Activated T-helper 1 cell treated with anti-CD3 and anti-CD28 coated beads, Interleukin-12 subunit alpha, Interleukin-12 subunit beta, Interleukin-2, Interleukin-4 antibody, amounts not matched to agents 30 ng/mL and 10 ng/mL and 1 ng/mL, durations not matched to agents 14 hours and 24 hours and 36 hours (primary cell): ENCODE measurements around the gene ANKHD1. TPM values are rescaled to one million over a fixed set of nuclear protein-coding genes. Genes with fewer than 3 reads are reported as not detected.

Experiments
- DNase-seq: peaks from one replicate; pipeline ENCODE4 v3.0.0; 2021; ENCODE audit warnings: low spot score
- H3K27ac Mint-ChIP-seq: one replicate; pipeline ENCODE4 v1.8.0; 2021; ENCODE audit warnings: mild to moderate bottlenecking, mixed read lengths
- H3K27me3 Mint-ChIP-seq: one replicate; pipeline ENCODE4 v1.8.0; 2022; ENCODE audit warnings: mild to moderate bottlenecking, moderate library complexity, mixed read lengths; ENCODE audit not compliant: insufficient read depth
- H3K36me3 Mint-ChIP-seq: one replicate; pipeline ENCODE4 v1.8.0; 2021; ENCODE audit warnings: low read depth, mixed read lengths
- H3K4me1 Mint-ChIP-seq: one replicate; pipeline ENCODE4 v1.8.0; 2021; ENCODE audit warnings: low read depth, mixed read lengths
- H3K4me3 Mint-ChIP-seq: one replicate; pipeline ENCODE4 v1.8.0; 2021; ENCODE audit warnings: mild to moderate bottlenecking, moderate library complexity, mixed read lengths
- H3K9me3 Mint-ChIP-seq: one replicate; pipeline ENCODE4 v1.8.0; 2021; ENCODE audit warnings: mixed read lengths
- intact Hi-C: fragments of 100-400 bp; cut with micrococcal nuclease; formaldehyde crosslinking; loops from one replicate; pipeline ENCODE4 v1.15.1; 2024
- total RNA-seq: library from RNA; stranded (reverse); gene quantifications from 2 replicates; pipeline ENCODE4 v1.2.3, GENCODE V29; 2022

ANKHD1 gene
- total RNA-seq, 1 donor from 2014 or later, result 121 TPM

GRCh38 chr5:140363631-140364471 is 37.8 kb upstream of the ANKHD1 start:
- H3K9me3 Mint-ChIP-seq, result no peaks in the 10 kb centered on the region
- no peaks in the 10 kb centered on the region for H3K27me3 Mint-ChIP-seq
- H3K27ac Mint-ChIP-seq, result no peak overlapping the region

GRCh38 chr5:140364472-140364765 is 37.2 kb upstream of the ANKHD1 start:
- DNase-seq, result no peak
- Mint-ChIP-seq H3K36me3 (no peaks in the 10 kb centered on the region), H3K4me3 (no peak overlapping the region), H3K27me3 (no peaks in the 10 kb centered on the region), H3K4me1 (peaks cover 6% of the 10 kb centered on the region), H3K27ac (no peak overlapping the region), H3K9me3 (no peaks in the 10 kb centered on the region)
- intact Hi-C loops, result no loop called here

More at GRCh38 chr5:140363631-140364471, 37.8 kb upstream of the ANKHD1 start:
- Mint-ChIP-seq H3K4me1 (peaks cover 6% of the 10 kb centered on the region), H3K36me3 (no peaks in the 10 kb centered on the region), H3K4me3 (peak overlapping the region; percentile 79)
- no peak for DNase-seq
- intact Hi-C loops, result loop anchor here (1.0 kb wide), 3 partner anchors 271 to 356 kb away; partner anchors contain the start of gene WDR55

- Mint-ChIP-seq H3K4me3 (no peak overlapping the region), H3K9me3 (no peaks in the 10 kb centered on the region), H3K4me1 (peaks cover 6% of the 10 kb centered on the region), H3K27me3 (no peaks in the 10 kb centered on the region), H3K27ac (no peak overlapping the region), H3K36me3 (no peaks in the 10 kb centered on the region)
- intact Hi-C loops, result no loop called here
- DNase-seq, result no peak
Measured at GRCh38 chr5:140365282-140365681, 36.4 kb upstream of the ANKHD1 start.

- Mint-ChIP-seq H3K4me1 (peaks cover 6% of the 10 kb centered on the region), H3K27ac (no peak overlapping the region), H3K4me3 (no peak overlapping the region), H3K36me3 (no peaks in the 10 kb centered on the region), H3K27me3 (no peaks in the 10 kb centered on the region), H3K9me3 (no peaks in the 10 kb centered on the region)
- DNase-seq, result no peak
- intact Hi-C loops, result no loop called here
Measured at GRCh38 chr5:140365941-140366340, 35.7 kb upstream of the ANKHD1 start.

GRCh38 chr5:140366589-140367255 is 34.9 kb upstream of the ANKHD1 start:
- Mint-ChIP-seq H3K9me3 (no peaks in the 10 kb centered on the region), H3K27ac (no peak overlapping the region), H3K27me3 (no peaks in the 10 kb centered on the region), H3K36me3 (no peaks in the 10 kb centered on the region), H3K4me1 (peaks cover 6% of the 10 kb centered on the region), H3K4me3 (no peak overlapping the region)
- no peak for DNase-seq
- intact Hi-C loops, result no loop called here

GRCh38 chr5:140367256-140368013 is 34.2 kb upstream of the ANKHD1 start:
- DNase-seq, result no peak
- Mint-ChIP-seq H3K27ac (no peak overlapping the region), H3K4me1 (peaks cover 6% of the 10 kb centered on the region), H3K36me3 (no peaks in the 10 kb centered on the region), H3K4me3 (no peak overlapping the region), H3K27me3 (no peaks in the 10 kb centered on the region), H3K9me3 (no peaks in the 10 kb centered on the region)
- intact Hi-C loops, result no loop called here

GRCh38 chr5:140371356-140372151 is 30.1 kb upstream of the ANKHD1 start:
- no peak overlapping the region for H3K27ac Mint-ChIP-seq
- H3K4me3 Mint-ChIP-seq, result no peak overlapping the region
- DNase-seq, result no peak
- H3K9me3 Mint-ChIP-seq, result no peaks in the 10 kb centered on the region
- intact Hi-C loops, result no loop called here
- no peaks in the 10 kb centered on the region for H3K27me3 Mint-ChIP-seq
- H3K4me1 Mint-ChIP-seq, result no peaks in the 10 kb centered on the region
- H3K36me3 Mint-ChIP-seq, result no peaks in the 10 kb centered on the region

- intact Hi-C loops, result loop anchor here (1.0 kb wide), 3 partner anchors 9 to 347 kb away; no protein-coding TSS in a partner anchor
- no peak overlapping the region for H3K27ac Mint-ChIP-seq
Measured at GRCh38 chr5:140372971-140373487, 28.6 kb upstream of the ANKHD1 start.

GRCh38 chr5:140381351-140381750 is 20.3 kb upstream of the ANKHD1 start:
- Mint-ChIP-seq H3K27ac (no peak overlapping the region), H3K4me1 (peaks cover 15% of the 10 kb centered on the region), H3K4me3 (no peak overlapping the region), H3K9me3 (no peaks in the 10 kb centered on the region), H3K36me3 (peaks cover 2% of the 10 kb centered on the region), H3K27me3 (no peaks in the 10 kb centered on the region)
- no peak for DNase-seq
- intact Hi-C loops, result no loop called here

More at GRCh38 chr5:140372971-140373487, 28.6 kb upstream of the ANKHD1 start:
- Mint-ChIP-seq H3K36me3 (no peaks in the 10 kb centered on the region), H3K4me1 (no peaks in the 10 kb centered on the region), H3K9me3 (no peaks in the 10 kb centered on the region), H3K4me3 (no peak overlapping the region), H3K27me3 (no peaks in the 10 kb centered on the region)
- peak; percentile 21 for DNase-seq

GRCh38 chr5:140381972-140382371 is 19.7 kb upstream of the ANKHD1 start:
- intact Hi-C loops, result loop anchor here (1.0 kb wide), 2 partner anchors 9 to 38 kb away; no protein-coding TSS in a partner anchor
- H3K27me3 Mint-ChIP-seq, result no peaks in the 10 kb centered on the region
- H3K27ac Mint-ChIP-seq, result no peak overlapping the region
- no peak overlapping the region for H3K4me3 Mint-ChIP-seq
- H3K4me1 Mint-ChIP-seq, result peaks cover 15% of the 10 kb centered on the region
- peaks cover 2% of the 10 kb centered on the region for H3K36me3 Mint-ChIP-seq
- H3K9me3 Mint-ChIP-seq, result no peaks in the 10 kb centered on the region
- no peak for DNase-seq

GRCh38 chr5:140382866-140383265 is 18.8 kb upstream of the ANKHD1 start:
- H3K27ac Mint-ChIP-seq, result no peak overlapping the region
- H3K4me1 Mint-ChIP-seq, result peaks cover 15% of the 10 kb centered on the region
- peaks cover 2% of the 10 kb centered on the region for H3K36me3 Mint-ChIP-seq
- intact Hi-C loops, result loop anchor here (1.0 kb wide), 2 partner anchors 10 to 37 kb away; no protein-coding TSS in a partner anchor
- H3K4me3 Mint-ChIP-seq, result no peak overlapping the region
- no peaks in the 10 kb centered on the region for H3K9me3 Mint-ChIP-seq
- no peaks in the 10 kb centered on the region for H3K27me3 Mint-ChIP-seq
- no peak for DNase-seq

GRCh38 chr5:140383300-140383699 is 18.3 kb upstream of the ANKHD1 start:
- H3K4me3 Mint-ChIP-seq, result no peak overlapping the region
- peaks cover 2% of the 10 kb centered on the region for H3K36me3 Mint-ChIP-seq
- DNase-seq, result no peak
- intact Hi-C loops, result no loop called here
- no peaks in the 10 kb centered on the region for H3K9me3 Mint-ChIP-seq
- H3K4me1 Mint-ChIP-seq, result peaks cover 15% of the 10 kb centered on the region
- H3K27me3 Mint-ChIP-seq, result no peaks in the 10 kb centered on the region
- H3K27ac Mint-ChIP-seq, result no peak overlapping the region
